ENCODE data around the gene FMO3.

DNA sequence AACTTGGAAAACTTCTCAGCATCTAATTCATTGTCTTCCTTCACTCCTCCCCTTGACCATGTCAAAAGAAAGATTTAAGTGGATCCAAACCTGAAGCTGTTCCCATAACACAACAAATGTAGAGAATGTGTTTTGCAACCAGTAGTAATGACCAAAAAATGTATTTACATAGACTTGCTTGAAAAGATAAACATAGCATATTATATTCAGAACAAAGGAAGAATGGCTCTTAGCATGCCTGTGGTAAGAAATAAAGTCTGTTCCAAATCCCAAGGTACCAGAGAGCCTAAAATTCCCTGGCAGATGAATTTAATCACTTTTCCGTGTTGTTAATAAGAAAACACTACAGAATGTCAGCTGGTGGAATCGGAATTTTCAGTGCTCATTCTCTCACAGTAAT, 36.8 kb downstream of the FMO3 start:
- no peak for TF ChIP-seq POLR2A (IDR thresholded peaks at IDR 0.05)
- TF ChIP-seq, protein P1, sequence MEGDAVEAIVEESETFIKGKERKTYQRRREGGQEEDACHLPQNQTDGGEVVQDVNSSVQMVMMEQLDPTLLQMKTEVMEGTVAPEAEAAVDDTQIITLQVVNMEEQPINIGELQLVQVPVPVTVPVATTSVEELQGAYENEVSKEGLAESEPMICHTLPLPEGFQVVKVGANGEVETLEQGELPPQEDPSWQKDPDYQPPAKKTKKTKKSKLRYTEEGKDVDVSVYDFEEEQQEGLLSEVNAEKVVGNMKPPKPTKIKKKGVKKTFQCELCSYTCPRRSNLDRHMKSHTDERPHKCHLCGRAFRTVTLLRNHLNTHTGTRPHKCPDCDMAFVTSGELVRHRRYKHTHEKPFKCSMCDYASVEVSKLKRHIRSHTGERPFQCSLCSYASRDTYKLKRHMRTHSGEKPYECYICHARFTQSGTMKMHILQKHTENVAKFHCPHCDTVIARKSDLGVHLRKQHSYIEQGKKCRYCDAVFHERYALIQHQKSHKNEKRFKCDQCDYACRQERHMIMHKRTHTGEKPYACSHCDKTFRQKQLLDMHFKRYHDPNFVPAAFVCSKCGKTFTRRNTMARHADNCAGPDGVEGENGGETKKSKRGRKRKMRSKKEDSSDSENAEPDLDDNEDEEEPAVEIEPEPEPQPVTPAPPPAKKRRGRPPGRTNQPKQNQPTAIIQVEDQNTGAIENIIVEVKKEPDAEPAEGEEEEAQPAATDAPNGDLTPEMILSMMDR (IDR thresholded peaks at IDR 0.05) = no peak
- no peak for TF ChIP-seq POLR2AphosphoS5 (IDR thresholded peaks at IDR 0.05)

Measured in breast epithelium (tissue), 3 donors.